Stomach (tissue), 19 donors: ENCODE results near the gene MYOT. TPM values are rescaled to one million over a fixed set of nuclear protein-coding genes. Genes with fewer than 3 reads are reported as not detected.
A peak's percentile ranks its signal among the peaks of the same experiment; 100 is the strongest.

Source experiments
- DNase-seq, 2 donors: peaks; one replicate each; pipeline versions ENCODE4 v3.0.0 to v3.0.0-alpha.2; 2013 to 2019
- H3K27ac ChIP-seq, 5 donors: fragments of 200-600 bp in 4 of 5; sonication (generic) in 4 of 5; one replicate each; pipeline ENCODE4 v1.5.1; 2013 to 2019; ENCODE audit warnings: mild to moderate bottlenecking in 1 of 5, moderate library complexity in 1 of 5
- H3K27me3 ChIP-seq, 3 donors: fragments of 200-600 bp; sonication (generic); one replicate each; pipeline ENCODE4 v1.5.1; 2017 to 2019; ENCODE audit warnings: mixed run types in 1 of 3
- H3K36me3 ChIP-seq, 4 donors: fragments of 200-600 bp; sonication (generic); 1 replicate in 3 of 4; 2 replicates in 1 of 4; pipeline ENCODE4 v1.5.1; 2016 to 2019
- H3K4me1 ChIP-seq, 4 donors: fragments of 200-600 bp; sonication (generic); one replicate each; pipeline ENCODE4 v1.5.1; 2016 to 2019
- H3K4me3 ChIP-seq, 4 donors: fragments of 200-600 bp; sonication (generic) in 3 of 4; one replicate each; pipeline ENCODE4 v1.5.1; 2016 to 2019; ENCODE audit warnings: mild to moderate bottlenecking in 1 of 4
- H3K9me3 ChIP-seq, 4 donors: fragments of 200-600 bp; sonication (generic); one replicate each; pipeline ENCODE4 v1.5.1; 2016 to 2019
- EP300 ChIP-seq: sonication (generic); formaldehyde crosslinking; IDR thresholded peaks from one replicate; pipeline ENCODE4 v1.6.1; 2017; ENCODE audit warnings: antibody characterized with exemption
- POLR2A ChIP-seq, 4 donors: fragments of 450-650 bp; IDR thresholded peaks; one replicate each; pipeline ENCODE4 v1.6.1; 2016; ENCODE audit warnings: antibody characterized with exemption in 4 of 4, control low read depth in 2 of 4, mild to moderate bottlenecking in 1 of 4, moderate library complexity in 1 of 4
- POLR2AphosphoS5 ChIP-seq, 3 donors: sonication (generic); formaldehyde crosslinking; IDR thresholded peaks; one replicate each; pipeline ENCODE4 v1.6.1; 2016; ENCODE audit warnings: antibody characterized with exemption in 3 of 3
- WGBS, 5 donors: extraction: QIAGEN DNeasy Blood & Tissue Kit in 3 of 5; methylation state at CpG; one replicate each; pipeline versions ENCODE4 v1.1.5 to v1.1.7; 2013 to 2018; 5-methylcytosine and 5-hydroxymethylcytosine counted together
- intact Hi-C: fragments of 100-400 bp; cut with DNase I; formaldehyde crosslinking; loops from one replicate; pipeline ENCODE4 v1.15.1; 2023; ENCODE audit warnings: low total_unique reads
- long read RNA-seq, 10 donors: transcript quantifications; one replicate each; lab custom pipeline, GENCODE V29; 2026
- polyA plus RNA-seq, 3 donors: library from polyadenylated mRNA; stranded (reverse); fragments of 200-250 nt; gene quantifications; one replicate each; pipeline ENCODE4 v1.2.3, GENCODE V29; 2013
- total RNA-seq, 5 donors: library from RNA; depleted of rRNA; stranded (reverse); fragments of >200 nt; gene quantifications; one replicate each; pipeline versions ENCODE4 v1.1.0 to v1.2.3, GENCODE V29; 2014 to 2016
- TF ChIP-seq, protein P1 (sequence below), 7 experiments: fragments of 450-650 bp in 4 of 7; fragments of 200-600 bp in 3 of 7; sonication (generic) in 3 of 7; IDR thresholded peaks; one replicate each; pipeline ENCODE4 v1.5.1; 2016 to 2019; ENCODE audit warnings: antibody characterized with exemption in 7 of 7, control low read depth in 2 of 7, mild to moderate bottlenecking in 1 of 7
- donor health status: healthy with polysubstance abuse.
- donor health status: Bipolar disorder and iron deficiency.
- donor health status: healthy.

Gene MYOT, protein sequence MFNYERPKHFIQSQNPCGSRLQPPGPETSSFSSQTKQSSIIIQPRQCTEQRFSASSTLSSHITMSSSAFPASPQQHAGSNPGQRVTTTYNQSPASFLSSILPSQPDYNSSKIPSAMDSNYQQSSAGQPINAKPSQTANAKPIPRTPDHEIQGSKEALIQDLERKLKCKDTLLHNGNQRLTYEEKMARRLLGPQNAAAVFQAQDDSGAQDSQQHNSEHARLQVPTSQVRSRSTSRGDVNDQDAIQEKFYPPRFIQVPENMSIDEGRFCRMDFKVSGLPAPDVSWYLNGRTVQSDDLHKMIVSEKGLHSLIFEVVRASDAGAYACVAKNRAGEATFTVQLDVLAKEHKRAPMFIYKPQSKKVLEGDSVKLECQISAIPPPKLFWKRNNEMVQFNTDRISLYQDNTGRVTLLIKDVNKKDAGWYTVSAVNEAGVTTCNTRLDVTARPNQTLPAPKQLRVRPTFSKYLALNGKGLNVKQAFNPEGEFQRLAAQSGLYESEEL
- total RNA-seq = 1 to 10 TPM in 3 of 5 donors, not detected in 2; 5.4 to 7.2 (median 5.8) TPM
- 10 to 100 TPM in 1 of 3 donors, 1 to 10 TPM in 2; 2.1 to 14.8 (median 4.8) TPM for polyA plus RNA-seq
- long read RNA-seq, donor 1 = 0 reads
- long read RNA-seq, donor 2 = 0 reads
- long read RNA-seq, donor 3 = 0 reads
- long read RNA-seq, donor 4 = 0 reads
- long read RNA-seq, donor 5 = 0 reads
- long read RNA-seq, donor 6 = 0 reads
- long read RNA-seq, donor 7 = 0 reads
- long read RNA-seq, donor 8 = 0 reads
- long read RNA-seq, donor 9 = 0 reads
- long read RNA-seq, donor 10 = 0 reads

DNA sequence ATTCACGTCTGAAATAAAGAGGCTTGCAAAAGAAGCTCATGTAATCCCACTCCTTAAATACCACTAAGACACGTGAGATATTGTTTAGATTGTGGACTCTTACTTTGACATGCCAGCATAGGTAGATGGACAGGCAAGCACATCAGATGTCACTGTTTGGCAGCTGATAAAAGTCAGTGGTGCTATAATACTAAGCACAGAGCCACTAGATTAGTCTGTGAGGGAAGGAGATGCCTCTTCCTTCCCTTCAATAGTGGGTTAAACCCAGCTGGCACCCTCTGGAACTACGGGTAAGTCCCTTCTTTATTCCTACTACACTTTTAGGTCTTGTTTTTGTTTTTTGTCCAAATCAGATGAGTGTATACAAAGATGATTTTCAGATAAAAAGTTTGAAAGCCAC lies at the start of gene MYOT:
TSS of gene MYOT (plus strand) at position 197 of the 400 bp plus-strand sequence. CDS start 2,792 bp downstream, outside the sequence.
- Histone ChIP-seq H3K4me3 (no peak within 1 kb of the TSS), H3K36me3 (no peaks in the 10 kb centered on the region), H3K27me3 (no peaks in the 10 kb centered on the region), H3K9me3 (no peaks in the 10 kb centered on the region), H3K4me1 (no peaks in the 10 kb centered on the region), H3K27ac (no peak within 1 kb of the TSS)
- intact Hi-C loops = no loop called here
- TF ChIP-seq POLR2AphosphoS5 (IDR thresholded peaks at IDR 0.05) = no peak
- TF ChIP-seq POLR2A (IDR thresholded peaks at IDR 0.05) = no peak
- TF ChIP-seq, protein P1, sequence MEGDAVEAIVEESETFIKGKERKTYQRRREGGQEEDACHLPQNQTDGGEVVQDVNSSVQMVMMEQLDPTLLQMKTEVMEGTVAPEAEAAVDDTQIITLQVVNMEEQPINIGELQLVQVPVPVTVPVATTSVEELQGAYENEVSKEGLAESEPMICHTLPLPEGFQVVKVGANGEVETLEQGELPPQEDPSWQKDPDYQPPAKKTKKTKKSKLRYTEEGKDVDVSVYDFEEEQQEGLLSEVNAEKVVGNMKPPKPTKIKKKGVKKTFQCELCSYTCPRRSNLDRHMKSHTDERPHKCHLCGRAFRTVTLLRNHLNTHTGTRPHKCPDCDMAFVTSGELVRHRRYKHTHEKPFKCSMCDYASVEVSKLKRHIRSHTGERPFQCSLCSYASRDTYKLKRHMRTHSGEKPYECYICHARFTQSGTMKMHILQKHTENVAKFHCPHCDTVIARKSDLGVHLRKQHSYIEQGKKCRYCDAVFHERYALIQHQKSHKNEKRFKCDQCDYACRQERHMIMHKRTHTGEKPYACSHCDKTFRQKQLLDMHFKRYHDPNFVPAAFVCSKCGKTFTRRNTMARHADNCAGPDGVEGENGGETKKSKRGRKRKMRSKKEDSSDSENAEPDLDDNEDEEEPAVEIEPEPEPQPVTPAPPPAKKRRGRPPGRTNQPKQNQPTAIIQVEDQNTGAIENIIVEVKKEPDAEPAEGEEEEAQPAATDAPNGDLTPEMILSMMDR (IDR thresholded peaks at IDR 0.05) = no peak
- no peak for TF ChIP-seq EP300
- DNase-seq = no peak
- WGBS, 5 donors = 62 to 75% (median 69%) methylated on average over 3 of the region's 3 CpGs

DNA sequence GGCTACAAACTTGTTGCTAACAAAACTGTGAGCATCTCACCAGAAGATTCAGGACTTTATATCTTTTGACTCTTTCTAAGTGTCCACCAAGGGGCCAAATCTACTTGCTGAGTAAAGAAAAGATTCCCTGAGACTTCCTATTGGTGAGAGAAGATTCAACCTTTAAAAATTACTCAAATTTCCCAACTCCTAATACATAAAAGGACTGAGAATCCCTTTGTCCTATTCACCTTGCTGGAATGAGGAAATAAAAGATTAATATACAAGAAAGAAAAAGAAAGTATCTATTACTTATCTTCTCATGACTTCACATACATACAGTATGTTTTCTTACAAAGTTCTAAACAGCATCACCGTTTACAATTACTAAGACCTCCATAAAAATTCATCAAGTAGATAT lies 47.9 kb upstream of the MYOT start:
- DNase-seq = no peak
- no peaks in the 10 kb centered on the region for H3K27me3 ChIP-seq
- H3K36me3 ChIP-seq = no peaks in the 10 kb centered on the region
- peaks cover 0 to 10% (median 5%) of the 10 kb centered on the region in 4 donors for H3K4me1 ChIP-seq
- no peak overlapping the region for H3K4me3 ChIP-seq
- H3K9me3 ChIP-seq = no peaks in the 10 kb centered on the region
- TF ChIP-seq POLR2A (IDR thresholded peaks at IDR 0.05) (no peak), POLR2AphosphoS5 (IDR thresholded peaks at IDR 0.05) (no peak), EP300 (no peak)
- TF ChIP-seq, protein P1 (IDR thresholded peaks at IDR 0.05) = no peak
- 72 to 80% (median 78%) methylated on average over 1 of the region's 1 CpG for WGBS, 5 donors
- H3K27ac ChIP-seq = no peak overlapping the region
- intact Hi-C loops = no loop called here

DNA sequence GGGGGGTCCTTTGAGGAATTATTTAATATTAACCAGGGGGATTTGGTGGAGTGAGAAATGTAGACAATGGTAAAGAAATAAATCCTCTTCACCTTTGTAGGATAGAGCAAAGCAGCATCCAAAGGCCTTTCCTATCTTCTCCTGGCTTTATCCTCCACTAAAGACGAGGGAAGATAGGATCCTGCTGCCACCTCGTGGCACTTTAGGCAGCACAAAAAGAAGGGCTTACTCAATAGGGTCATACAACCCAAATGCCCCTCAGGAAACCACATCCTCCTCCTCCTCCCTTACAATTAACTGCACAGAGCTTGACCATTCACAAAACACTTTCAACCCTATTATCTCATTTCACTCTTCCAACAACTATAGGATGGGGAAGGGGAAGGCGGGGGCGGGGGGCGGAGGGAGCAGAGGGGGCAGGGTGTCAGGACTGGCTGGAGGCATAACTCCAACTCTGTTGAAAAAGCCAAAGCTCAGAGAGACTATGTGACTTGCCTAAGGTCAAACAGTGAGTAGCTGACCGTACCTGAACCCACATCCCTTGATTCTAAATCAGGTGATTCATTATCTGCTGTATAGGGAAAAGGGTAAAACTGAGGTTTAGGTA lies 45.4 kb upstream of the MYOT start:
- intact Hi-C loops = no loop called here
- peaks cover 0 to 5% (median 0%) of the 10 kb centered on the region in 4 donors for H3K9me3 ChIP-seq
- no peaks in the 10 kb centered on the region for H3K36me3 ChIP-seq
- DNase-seq = peak; percentile 44 to 74
- no peaks in the 10 kb centered on the region for H3K27me3 ChIP-seq
- peaks cover 0 to 7% (median 0%) of the 10 kb centered on the region in 4 donors for H3K4me1 ChIP-seq
- H3K4me3 ChIP-seq = no peak overlapping the region
- TF ChIP-seq EP300 (no peak), POLR2A (IDR thresholded peaks at IDR 0.05) (no peak)
- TF ChIP-seq, protein P1 (IDR thresholded peaks at IDR 0.05) = peak in 3 of 7 experiments; percentile 21 to 31 (median 25)
- no peak overlapping the region for H3K27ac ChIP-seq
- 56 to 61% (median 57%) methylated on average over 6 of the region's 6 CpGs for WGBS, 5 donors

DNA sequence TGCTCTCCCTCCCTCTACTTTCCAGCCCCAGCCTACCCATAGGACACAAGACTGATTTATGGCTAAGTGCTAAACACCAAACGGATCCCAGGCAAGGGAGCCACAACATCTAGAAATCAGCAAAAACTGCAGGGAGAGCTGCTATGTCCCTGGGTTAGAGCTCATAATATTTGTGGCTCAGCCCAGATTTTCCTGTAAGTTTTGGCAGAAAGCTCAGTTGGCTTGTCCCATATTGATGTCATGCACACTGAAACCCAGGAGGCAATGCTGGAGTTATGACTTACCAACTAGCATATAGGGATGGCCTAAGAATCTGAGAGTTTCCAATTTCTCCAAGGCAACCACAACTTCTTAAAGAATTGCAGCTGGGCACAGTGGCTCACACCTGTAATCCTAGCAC lies 44.7 kb upstream of the MYOT start:
- H3K4me3 ChIP-seq = no peak overlapping the region
- no peak for TF ChIP-seq EP300
- TF ChIP-seq, protein P1 (IDR thresholded peaks at IDR 0.05) = no peak
- TF ChIP-seq POLR2AphosphoS5 (IDR thresholded peaks at IDR 0.05) = no peak
- TF ChIP-seq POLR2A (IDR thresholded peaks at IDR 0.05) = no peak
- H3K4me1 ChIP-seq = peaks cover 0 to 7% (median 0%) of the 10 kb centered on the region in 4 donors
- H3K27me3 ChIP-seq = no peaks in the 10 kb centered on the region
- peaks cover 0 to 5% (median 0%) of the 10 kb centered on the region in 4 donors for H3K9me3 ChIP-seq
- intact Hi-C loops = no loop called here
- WGBS, 5 donors = 59 to 100% (median 81%) methylated on average over 1 of the region's 1 CpG
- DNase-seq = no peak
- H3K27ac ChIP-seq = no peak overlapping the region
- H3K36me3 ChIP-seq = no peaks in the 10 kb centered on the region
